K562 (cell line): Measurements from ENCODE around the gene GVQW3.

Source experiments
- BACH1 ChIP-seq: fragments of 200-800 bp; sonication (Bioruptor generic); IDR thresholded peaks from 2 replicates; pipeline ENCODE4 v1.6.1; 2016; ENCODE audit warnings: missing genetic modification characterization, missing compliant biosample characterization
- BCL6 ChIP-seq: fragments of 250-450 bp; sonication (Bioruptor Pico); IDR thresholded peaks from 2 replicates; pipeline ENCODE4 v1.4.0; 2020
- CTCF ChIP-seq, 3 experiments: IDR thresholded peaks in 2 of 3; conservative IDR thresholded peaks in 1 of 3; 2 replicates each; pipeline ENCODE4 v1.5.1; 2011 to 2012; ENCODE audit warnings: low read length in 3 of 3, mild to moderate bottlenecking in 3 of 3, control low read depth in 2 of 3, improper control_type of control experiment in 1 of 3, inconsistent platforms in 1 of 3, low read depth in 1 of 3, mixed read lengths in 1 of 3, moderate library complexity in 1 of 3; ENCODE audit not compliant: insufficient read depth in 2 of 3
- SOX6 ChIP-seq: fragments of 450-650 bp; IDR thresholded peaks from 2 replicates; pipeline ENCODE4 v1.6.1; 2014; ENCODE audit warnings: mild to moderate bottlenecking
- U2AF1 ChIP-seq: fragments of 200-400 bp; formaldehyde crosslinking; optimal IDR thresholded peaks from 2 replicates; pipeline ENCODE3; 2017; ENCODE audit warnings: mild to moderate bottlenecking, low read depth, low read length, moderate library complexity
- TF ChIP-seq, protein P1 (sequence below): fragments of 450-650 bp; formaldehyde crosslinking; IDR thresholded peaks from 2 replicates; pipeline ENCODE4 v1.4.0; 2020; ENCODE audit warnings: mild to moderate bottlenecking, moderate library complexity
- TF ChIP-seq, protein P2 (sequence below): IDR thresholded peaks from 3 replicates; pipeline ENCODE4 v1.6.1; 2011; ENCODE audit warnings: borderline replicate concordance, mild to moderate bottlenecking, moderate library complexity; ENCODE audit not compliant: insufficient read length; ENCODE audit errors: extremely low read depth

DNA sequence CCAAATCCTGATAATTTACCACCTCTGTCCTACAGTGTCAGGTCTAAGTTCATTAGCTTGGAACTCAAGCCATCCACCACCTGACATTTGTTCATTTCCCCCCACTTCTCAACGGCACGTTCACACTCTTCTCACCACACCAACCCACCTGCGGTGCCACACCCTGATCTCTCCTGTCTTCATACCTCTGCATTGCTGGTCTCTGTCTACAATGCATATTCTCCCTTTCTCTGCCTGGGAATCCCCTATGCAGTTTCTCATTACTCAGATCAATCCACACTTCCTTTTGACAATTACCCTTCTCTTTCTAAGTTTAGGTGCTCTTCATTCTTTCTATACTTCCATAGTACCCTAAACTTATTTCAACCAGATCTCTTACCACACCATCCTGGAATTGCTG, 43.3 kb downstream of the GVQW3 start:
- TF ChIP-seq BACH1 (tag): no peak
- no peak for TF ChIP-seq U2AF1
- TF ChIP-seq, protein P1, sequence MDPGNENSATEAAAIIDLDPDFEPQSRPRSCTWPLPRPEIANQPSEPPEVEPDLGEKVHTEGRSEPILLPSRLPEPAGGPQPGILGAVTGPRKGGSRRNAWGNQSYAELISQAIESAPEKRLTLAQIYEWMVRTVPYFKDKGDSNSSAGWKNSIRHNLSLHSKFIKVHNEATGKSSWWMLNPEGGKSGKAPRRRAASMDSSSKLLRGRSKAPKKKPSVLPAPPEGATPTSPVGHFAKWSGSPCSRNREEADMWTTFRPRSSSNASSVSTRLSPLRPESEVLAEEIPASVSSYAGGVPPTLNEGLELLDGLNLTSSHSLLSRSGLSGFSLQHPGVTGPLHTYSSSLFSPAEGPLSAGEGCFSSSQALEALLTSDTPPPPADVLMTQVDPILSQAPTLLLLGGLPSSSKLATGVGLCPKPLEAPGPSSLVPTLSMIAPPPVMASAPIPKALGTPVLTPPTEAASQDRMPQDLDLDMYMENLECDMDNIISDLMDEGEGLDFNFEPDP (CRISPR knock-in tag): no peak
- no peak for TF ChIP-seq SOX6
- no peak for TF ChIP-seq BCL6 (CRISPR knock-in tag)
- TF ChIP-seq CTCF (IDR thresholded peaks at IDR 0.05 in 2 of 3, conservative IDR thresholded peaks at IDR 0.05 in 1 of 3; ENCODE audit: insufficient read depth in 2 of 3, low read depth in 1 of 3, low read length in 3 of 3): no peak
- TF ChIP-seq, protein P2, sequence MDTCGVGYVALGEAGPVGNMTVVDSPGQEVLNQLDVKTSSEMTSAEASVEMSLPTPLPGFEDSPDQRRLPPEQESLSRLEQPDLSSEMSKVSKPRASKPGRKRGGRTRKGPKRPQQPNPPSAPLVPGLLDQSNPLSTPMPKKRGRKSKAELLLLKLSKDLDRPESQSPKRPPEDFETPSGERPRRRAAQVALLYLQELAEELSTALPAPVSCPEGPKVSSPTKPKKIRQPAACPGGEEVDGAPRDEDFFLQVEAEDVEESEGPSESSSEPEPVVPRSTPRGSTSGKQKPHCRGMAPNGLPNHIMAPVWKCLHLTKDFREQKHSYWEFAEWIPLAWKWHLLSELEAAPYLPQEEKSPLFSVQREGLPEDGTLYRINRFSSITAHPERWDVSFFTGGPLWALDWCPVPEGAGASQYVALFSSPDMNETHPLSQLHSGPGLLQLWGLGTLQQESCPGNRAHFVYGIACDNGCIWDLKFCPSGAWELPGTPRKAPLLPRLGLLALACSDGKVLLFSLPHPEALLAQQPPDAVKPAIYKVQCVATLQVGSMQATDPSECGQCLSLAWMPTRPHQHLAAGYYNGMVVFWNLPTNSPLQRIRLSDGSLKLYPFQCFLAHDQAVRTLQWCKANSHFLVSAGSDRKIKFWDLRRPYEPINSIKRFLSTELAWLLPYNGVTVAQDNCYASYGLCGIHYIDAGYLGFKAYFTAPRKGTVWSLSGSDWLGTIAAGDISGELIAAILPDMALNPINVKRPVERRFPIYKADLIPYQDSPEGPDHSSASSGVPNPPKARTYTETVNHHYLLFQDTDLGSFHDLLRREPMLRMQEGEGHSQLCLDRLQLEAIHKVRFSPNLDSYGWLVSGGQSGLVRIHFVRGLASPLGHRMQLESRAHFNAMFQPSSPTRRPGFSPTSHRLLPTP: no peak
